Measurements from ENCODE around the gene AMBP.

DNA sequence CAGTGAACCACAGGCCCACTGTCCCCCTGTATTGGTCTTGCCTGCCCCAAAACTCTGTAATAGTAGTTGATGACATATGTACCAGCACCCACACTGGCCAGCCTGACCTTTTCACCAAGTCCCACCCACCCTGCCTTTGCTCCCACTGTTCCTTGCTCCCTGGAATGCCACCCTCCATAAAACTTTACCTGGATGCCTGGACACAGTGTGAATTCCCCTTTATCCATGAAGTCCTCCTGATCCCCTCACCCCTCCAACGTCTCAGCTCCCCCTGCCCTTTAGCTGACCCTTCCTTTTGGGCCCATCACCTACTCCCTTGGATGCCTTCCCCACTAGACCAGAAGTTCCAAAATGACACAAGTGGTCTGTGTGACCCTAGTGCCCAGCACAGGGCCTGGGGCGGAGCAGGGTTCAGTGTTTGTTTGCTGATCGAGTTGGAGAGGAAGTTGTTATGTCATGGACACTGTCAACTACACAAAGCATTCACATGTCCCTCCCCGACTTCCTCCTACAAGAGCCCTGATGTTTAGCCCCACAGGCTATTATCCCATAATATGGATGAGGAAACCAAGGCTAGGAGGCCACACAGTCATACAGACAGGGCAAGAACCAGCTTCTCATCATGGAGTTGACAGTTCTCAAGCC, 16.1 kb downstream of the AMBP start:
- TF ChIP-seq, protein P1, sequence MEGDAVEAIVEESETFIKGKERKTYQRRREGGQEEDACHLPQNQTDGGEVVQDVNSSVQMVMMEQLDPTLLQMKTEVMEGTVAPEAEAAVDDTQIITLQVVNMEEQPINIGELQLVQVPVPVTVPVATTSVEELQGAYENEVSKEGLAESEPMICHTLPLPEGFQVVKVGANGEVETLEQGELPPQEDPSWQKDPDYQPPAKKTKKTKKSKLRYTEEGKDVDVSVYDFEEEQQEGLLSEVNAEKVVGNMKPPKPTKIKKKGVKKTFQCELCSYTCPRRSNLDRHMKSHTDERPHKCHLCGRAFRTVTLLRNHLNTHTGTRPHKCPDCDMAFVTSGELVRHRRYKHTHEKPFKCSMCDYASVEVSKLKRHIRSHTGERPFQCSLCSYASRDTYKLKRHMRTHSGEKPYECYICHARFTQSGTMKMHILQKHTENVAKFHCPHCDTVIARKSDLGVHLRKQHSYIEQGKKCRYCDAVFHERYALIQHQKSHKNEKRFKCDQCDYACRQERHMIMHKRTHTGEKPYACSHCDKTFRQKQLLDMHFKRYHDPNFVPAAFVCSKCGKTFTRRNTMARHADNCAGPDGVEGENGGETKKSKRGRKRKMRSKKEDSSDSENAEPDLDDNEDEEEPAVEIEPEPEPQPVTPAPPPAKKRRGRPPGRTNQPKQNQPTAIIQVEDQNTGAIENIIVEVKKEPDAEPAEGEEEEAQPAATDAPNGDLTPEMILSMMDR (IDR thresholded peaks at IDR 0.05): no peak
- no peak for TF ChIP-seq RCOR1 (IDR thresholded peaks at IDR 0.05; ENCODE audit: low read depth, low read length)
- no peak for TF ChIP-seq JUN (IDR thresholded peaks at IDR 0.05)
- TF ChIP-seq JUNB (IDR thresholded peaks at IDR 0.05): no peak
- TF ChIP-seq MYC (IDR thresholded peaks at IDR 0.05; ENCODE audit: borderline replicate concordance, low read length): no peak
- TF ChIP-seq POLR2AphosphoS2 (conservative IDR thresholded peaks at IDR 0.05; ENCODE audit: low read length): no peak

Measured in A549 (cell line).